ENCODE measurements around the gene SLC36A3.

Gene SLC36A3

GRCh38 chr5:151344088-151344487, 40.5 kb upstream of the SLC36A3 start:
- TF ChIP-seq CTCF (IDR thresholded peaks at IDR 0.05; ENCODE audit: borderline replicate concordance, control extremely low read depth, extremely low read depth, insufficient read depth, missing control alignments), result no peak
- in situ Hi-C loops (cut with MboI; ENCODE audit: low sequenced_read_pairs, unreplicated experiment), result no loop called here
- DNase-seq (ENCODE audit: low spot score), result no peak

- TF ChIP-seq CTCF (IDR thresholded peaks at IDR 0.05; ENCODE audit: borderline replicate concordance, control extremely low read depth, extremely low read depth, insufficient read depth, missing control alignments), result no peak
- in situ Hi-C loops (cut with MboI; ENCODE audit: low sequenced_read_pairs, unreplicated experiment), result no loop called here
Observed at GRCh38 chr5:151340004-151340403, 36.4 kb upstream of the SLC36A3 start.

GRCh38 chr5:151338734-151339133, 35.2 kb upstream of the SLC36A3 start:
- no peak for DNase-seq (ENCODE audit: low spot score)
- no peak for TF ChIP-seq CTCF (IDR thresholded peaks at IDR 0.05; ENCODE audit: borderline replicate concordance, control extremely low read depth, extremely low read depth, insufficient read depth, missing control alignments)
- in situ Hi-C loops (cut with MboI; ENCODE audit: low sequenced_read_pairs, unreplicated experiment), result no loop called here

More at GRCh38 chr5:151340004-151340403, 36.4 kb upstream of the SLC36A3 start:
- no peak for DNase-seq (ENCODE audit: low spot score)

DNA sequence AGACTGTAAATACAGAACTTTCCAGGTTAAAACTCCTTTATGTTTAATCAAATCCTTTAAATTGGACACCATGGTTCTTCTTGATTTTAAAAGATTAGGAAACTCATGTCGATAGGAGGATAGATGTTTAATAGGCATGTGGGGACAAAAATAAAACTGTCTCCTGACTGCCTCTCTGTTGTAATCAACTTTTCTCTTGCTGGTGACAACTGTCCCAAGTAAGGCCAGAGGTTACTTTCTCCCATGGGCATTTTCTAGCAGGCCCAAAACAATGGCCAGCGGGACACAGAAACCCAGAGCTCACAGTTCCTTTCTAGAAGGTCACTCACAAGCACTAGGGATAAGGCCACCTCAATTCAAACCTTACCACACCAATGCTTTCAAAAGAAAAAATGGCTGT, 29.3 kb upstream of the SLC36A3 start:
- no peak for DNase-seq (ENCODE audit: low spot score)
- in situ Hi-C loops (cut with MboI; ENCODE audit: low sequenced_read_pairs, unreplicated experiment), result no loop called here
- no peak for TF ChIP-seq CTCF (IDR thresholded peaks at IDR 0.05; ENCODE audit: borderline replicate concordance, control extremely low read depth, extremely low read depth, insufficient read depth, missing control alignments)

DNA sequence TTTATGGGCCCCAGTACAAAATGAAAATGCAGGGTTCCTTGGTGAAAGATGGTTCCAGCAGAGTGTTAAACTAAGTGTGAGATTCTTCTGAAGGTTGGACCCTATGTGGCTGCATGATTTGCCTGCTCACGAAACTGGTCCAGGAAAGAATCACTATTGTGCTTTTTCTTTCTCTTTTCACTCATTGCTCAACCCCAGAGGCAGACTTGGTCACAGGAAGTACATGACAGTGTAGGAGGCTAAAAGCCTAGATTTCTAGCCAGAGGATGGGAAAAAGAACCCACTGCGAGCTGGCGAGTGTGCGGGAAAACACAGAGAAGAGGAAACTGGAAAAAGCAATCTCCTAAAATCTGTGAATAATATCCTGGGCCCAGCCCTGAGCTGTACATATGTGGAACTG, 25.2 kb upstream of the SLC36A3 start:
- in situ Hi-C loops (cut with MboI; ENCODE audit: low sequenced_read_pairs, unreplicated experiment), result no loop called here
- no peak for DNase-seq (ENCODE audit: low spot score)
- no peak for TF ChIP-seq CTCF (IDR thresholded peaks at IDR 0.05; ENCODE audit: borderline replicate concordance, control extremely low read depth, extremely low read depth, insufficient read depth, missing control alignments)

DNA sequence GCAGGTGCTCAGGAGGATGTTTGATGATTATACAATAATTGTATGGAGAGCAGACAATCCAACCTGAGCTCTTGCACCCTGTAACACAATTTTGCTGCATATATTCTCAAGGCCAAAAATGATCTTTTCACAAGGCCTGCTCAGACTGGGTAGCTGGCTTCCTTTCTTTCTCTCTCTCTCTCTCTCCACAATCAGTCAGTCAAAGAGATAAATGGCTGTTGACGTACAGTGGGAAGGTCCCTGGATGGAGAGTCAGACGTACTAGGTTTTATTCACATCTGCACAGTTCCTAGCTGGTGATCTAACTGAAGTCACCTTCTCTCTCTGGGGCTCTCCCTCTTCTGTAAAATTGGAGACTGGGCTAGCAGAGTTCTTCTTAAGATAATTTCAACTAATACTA, 24.0 kb upstream of the SLC36A3 start:
- no peak for DNase-seq (ENCODE audit: low spot score)
- in situ Hi-C loops (cut with MboI; ENCODE audit: low sequenced_read_pairs, unreplicated experiment), result no loop called here
- TF ChIP-seq CTCF (IDR thresholded peaks at IDR 0.05; ENCODE audit: borderline replicate concordance, control extremely low read depth, extremely low read depth, insufficient read depth, missing control alignments), result no peak

DNA sequence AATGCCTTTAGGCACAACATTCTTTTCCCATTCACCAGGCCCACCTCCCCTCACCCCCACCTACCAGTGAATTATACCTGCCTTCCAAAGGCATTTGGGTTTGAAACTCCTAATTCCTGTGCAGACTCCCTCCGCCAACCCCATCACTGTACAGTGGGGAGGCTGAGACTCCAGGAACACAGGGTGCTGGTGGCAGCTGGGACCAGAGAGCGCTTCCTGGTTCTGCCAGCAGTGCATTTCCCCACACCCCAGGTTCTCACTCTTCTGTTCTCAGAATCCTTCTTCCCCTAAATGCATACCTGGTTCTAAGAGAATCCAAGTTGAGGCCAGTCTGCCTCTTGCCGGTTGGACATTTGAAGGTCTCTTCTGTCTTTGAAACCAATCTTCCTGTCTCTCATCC, 22.7 kb upstream of the SLC36A3 start:
- no peak for TF ChIP-seq CTCF (IDR thresholded peaks at IDR 0.05; ENCODE audit: borderline replicate concordance, control extremely low read depth, extremely low read depth, insufficient read depth, missing control alignments)
- no peak for DNase-seq (ENCODE audit: low spot score)
- in situ Hi-C loops (cut with MboI; ENCODE audit: low sequenced_read_pairs, unreplicated experiment), result no loop called here
